CD14-positive monocyte (primary cell): ENCODE measurements around the gene VCPKMT. TPM values are rescaled to one million over a fixed set of nuclear protein-coding genes. Genes with fewer than 3 reads are reported as not detected.

Experiments
- DNase-seq, 3 donors: peaks; one replicate each; pipeline ENCODE4 v3.0.0-alpha.2; 2011 to 2022
- H2AFZ ChIP-seq: 2 replicates; pipeline ENCODE4 v1.6.0; 2012; ENCODE audit warnings: mild to moderate bottlenecking, low read depth, low read length, inconsistent platforms; ENCODE audit not compliant: insufficient read depth, poor library complexity, severe bottlenecking
- H3K27ac ChIP-seq, 2 donors: 1 replicate in 1 of 2; 2 replicates in 1 of 2; pipeline ENCODE4 v1.5.1; 2012 to 2013; ENCODE audit warnings: low read length in 2 of 2, control low read depth in 1 of 2, inconsistent platforms in 1 of 2, low read depth in 1 of 2, mild to moderate bottlenecking in 1 of 2
- H3K27me3 ChIP-seq, 2 donors: one replicate each; pipeline versions ENCODE4 v1.6.0 to v1.6.1; 2011 to 2013; ENCODE audit warnings: low read length in 2 of 2; ENCODE audit not compliant: control insufficient read depth in 2 of 2, insufficient read depth in 2 of 2
- H3K36me3 ChIP-seq, 2 donors: replicated peaks in 1 of 2; 1 replicate in 1 of 2; 2 replicates in 1 of 2; pipeline versions ENCODE4 v1.5.1 to v1.6.1; 2012 to 2013; ENCODE audit warnings: low read length in 2 of 2, control low read depth in 1 of 2, inconsistent platforms in 1 of 2, mild to moderate bottlenecking in 1 of 2; ENCODE audit not compliant: insufficient read depth in 2 of 2, control insufficient read depth in 1 of 2
- H3K4me1 ChIP-seq, 2 donors: 1 replicate in 1 of 2; 2 replicates in 1 of 2; pipeline versions ENCODE4 v1.5.1 to v1.6.1; 2012 to 2013; ENCODE audit warnings: low read length in 2 of 2, control low read depth in 1 of 2, inconsistent platforms in 1 of 2, mild to moderate bottlenecking in 1 of 2, moderate library complexity in 1 of 2; ENCODE audit not compliant: insufficient read depth in 2 of 2, control insufficient read depth in 1 of 2
- H3K4me2 ChIP-seq: replicated peaks from 2 replicates; pipeline ENCODE3; 2012; ENCODE audit warnings: low read length, moderate library complexity, mild to moderate bottlenecking; ENCODE audit not compliant: poor library complexity, severe bottlenecking; ENCODE audit errors: extremely low read depth
- H3K4me3 ChIP-seq, 3 experiments: fragments of 200-600 bp in 1 of 3; sonication (generic) in 1 of 3; replicated peaks in 1 of 3; 1 replicate in 2 of 3; 2 replicates in 1 of 3; pipeline ENCODE4 v1.5.1; 2011 to 2013; ENCODE audit warnings: low read length in 3 of 3, mild to moderate bottlenecking in 3 of 3, control low read depth in 2 of 3, low read depth in 2 of 3, inconsistent platforms in 1 of 3, moderate library complexity in 1 of 3
- H3K79me2 ChIP-seq: 2 replicates; pipeline ENCODE4 v1.6.0; 2012; ENCODE audit warnings: mild to moderate bottlenecking, control low read depth, inconsistent platforms, low read length, moderate library complexity; ENCODE audit not compliant: insufficient read depth
- H3K9ac ChIP-seq: 2 replicates; pipeline ENCODE4 v1.6.0; 2017; ENCODE audit warnings: low read length, mild to moderate bottlenecking; ENCODE audit not compliant: insufficient read depth, poor library complexity, severe bottlenecking
- H3K9me3 ChIP-seq, 2 donors: replicated peaks in 1 of 2; 1 replicate in 1 of 2; 2 replicates in 1 of 2; pipeline versions ENCODE4 v1.5.1 to v1.6.1; 2012 to 2013; ENCODE audit warnings: low read length in 2 of 2, control low read depth in 1 of 2; ENCODE audit not compliant: control insufficient read depth in 1 of 2, insufficient read depth in 1 of 2
- H4K20me1 ChIP-seq: 2 replicates; pipeline ENCODE4 v1.6.0; 2012; ENCODE audit warnings: mild to moderate bottlenecking, low read length, control low read depth, moderate library complexity; ENCODE audit not compliant: insufficient read depth
- H3K27ac Mint-ChIP-seq, 7 donors: one replicate each; pipeline ENCODE4 v1.8.0; 2020; ENCODE audit warnings: mild to moderate bottlenecking in 7 of 7, mixed read lengths in 7 of 7, moderate library complexity in 6 of 7, inconsistent platforms in 2 of 7
- H3K27me3 Mint-ChIP-seq, 3 donors: one replicate each; pipeline ENCODE4 v1.8.0; 2021 to 2022; ENCODE audit warnings: low read depth in 3 of 3, mild to moderate bottlenecking in 3 of 3, mixed read lengths in 3 of 3, moderate library complexity in 3 of 3, inconsistent platforms in 1 of 3
- H3K36me3 Mint-ChIP-seq, 2 donors: one replicate each; pipeline ENCODE4 v1.8.0; 2020; ENCODE audit warnings: mixed read lengths in 2 of 2, inconsistent platforms in 1 of 2, mild to moderate bottlenecking in 1 of 2
- H3K4me1 Mint-ChIP-seq: one replicate; pipeline ENCODE4 v1.8.0; 2020; ENCODE audit warnings: mild to moderate bottlenecking, mixed read lengths
- H3K4me3 Mint-ChIP-seq, 2 donors: one replicate each; pipeline ENCODE4 v1.8.0; 2020; ENCODE audit warnings: mild to moderate bottlenecking in 2 of 2, mixed read lengths in 2 of 2, moderate library complexity in 1 of 2
- H3K9me3 Mint-ChIP-seq, 7 donors: one replicate each; pipeline ENCODE4 v1.8.0; 2020 to 2022; ENCODE audit warnings: mixed read lengths in 7 of 7, mild to moderate bottlenecking in 6 of 7, moderate library complexity in 6 of 7, inconsistent platforms in 2 of 7
- WGBS: methylation state at CpG from one replicate; pipeline ENCODE4 v1.1.5; 2013; ENCODE audit warnings: missing lambda C conversion rate; ENCODE audit not compliant: insufficient coverage; 5-methylcytosine and 5-hydroxymethylcytosine counted together
- intact Hi-C, 2 donors: fragments of 100-400 bp; cut with micrococcal nuclease; formaldehyde crosslinking; loops; one replicate each; pipeline versions ENCODE4 v1.15.0 to v1.15.1; 2023
- polyA plus RNA-seq, 3 donors: library from polyadenylated mRNA; depleted of rRNA in 1 of 3; unstranded in 2 of 3; stranded (reverse) in 1 of 3; fragments of 300-500 nt in 2 of 3; fragments of >200 nt in 1 of 3; fragmentation: Illumina TruSeq in 2 of 3; gene quantifications; 1 replicate in 2 of 3; 2 replicates in 1 of 3; pipeline ENCODE4 v1.2.3, GENCODE V29; 2012 to 2021
- TF ChIP-seq, protein P1 (sequence below): fragments of 200-600 bp; IDR thresholded peaks from one replicate; pipeline ENCODE4 v1.8.0; 2022; ENCODE audit warnings: antibody characterized with exemption, mild to moderate bottlenecking

The VCPKMT gene
- polyA plus RNA-seq, 3 donors: 3.4 to 14.2 (median 3.5) TPM

DNA sequence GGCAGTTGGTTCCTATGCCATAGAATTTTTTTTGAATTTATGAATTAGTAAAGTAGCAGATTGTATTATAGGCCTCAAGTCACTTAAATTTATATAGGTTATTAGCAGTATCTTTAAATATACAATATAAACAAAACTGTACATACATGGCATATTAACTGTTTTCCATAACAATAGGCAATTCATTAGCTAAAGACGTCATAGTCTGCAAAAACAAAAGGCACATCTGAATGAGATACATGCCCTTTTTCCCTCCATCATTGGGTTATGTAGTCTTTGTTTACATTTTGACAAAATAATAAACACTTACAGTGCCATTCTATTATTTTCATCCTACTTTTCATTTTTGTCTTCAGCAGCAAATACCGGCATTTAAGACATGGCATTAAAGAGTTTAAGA, 1.1 kb upstream of the VCPKMT start:
- H3K9me3 Mint-ChIP-seq: no peaks in the 10 kb centered on the region
- Histone ChIP-seq H3K4me3 (no peak overlapping the region), H3K9me3 (no peaks in the 10 kb centered on the region), H3K9ac (no peak overlapping the region), H3K27ac (no peak overlapping the region), H3K79me2 (peaks cover 18% of the 10 kb centered on the region), H4K20me1 (no peaks in the 10 kb centered on the region), H3K4me1 (peaks cover 12 to 15% of the 10 kb centered on the region in 2 donors), H3K36me3 (peaks cover 30 to 67% of the 10 kb centered on the region in 2 donors), H2AFZ (no peak overlapping the region), H3K4me2 (no peak overlapping the region), H3K27me3 (no peaks in the 10 kb centered on the region)
- H3K27ac Mint-ChIP-seq: peak overlapping the region in 1 of 7 donors; percentile 33
- WGBS: no CpG with 5 or more reads among the region's 2 CpGs
- peaks cover 44 to 59% of the 10 kb centered on the region in 2 donors for H3K36me3 Mint-ChIP-seq
- TF ChIP-seq, protein P1, sequence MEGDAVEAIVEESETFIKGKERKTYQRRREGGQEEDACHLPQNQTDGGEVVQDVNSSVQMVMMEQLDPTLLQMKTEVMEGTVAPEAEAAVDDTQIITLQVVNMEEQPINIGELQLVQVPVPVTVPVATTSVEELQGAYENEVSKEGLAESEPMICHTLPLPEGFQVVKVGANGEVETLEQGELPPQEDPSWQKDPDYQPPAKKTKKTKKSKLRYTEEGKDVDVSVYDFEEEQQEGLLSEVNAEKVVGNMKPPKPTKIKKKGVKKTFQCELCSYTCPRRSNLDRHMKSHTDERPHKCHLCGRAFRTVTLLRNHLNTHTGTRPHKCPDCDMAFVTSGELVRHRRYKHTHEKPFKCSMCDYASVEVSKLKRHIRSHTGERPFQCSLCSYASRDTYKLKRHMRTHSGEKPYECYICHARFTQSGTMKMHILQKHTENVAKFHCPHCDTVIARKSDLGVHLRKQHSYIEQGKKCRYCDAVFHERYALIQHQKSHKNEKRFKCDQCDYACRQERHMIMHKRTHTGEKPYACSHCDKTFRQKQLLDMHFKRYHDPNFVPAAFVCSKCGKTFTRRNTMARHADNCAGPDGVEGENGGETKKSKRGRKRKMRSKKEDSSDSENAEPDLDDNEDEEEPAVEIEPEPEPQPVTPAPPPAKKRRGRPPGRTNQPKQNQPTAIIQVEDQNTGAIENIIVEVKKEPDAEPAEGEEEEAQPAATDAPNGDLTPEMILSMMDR: no peak
- no peaks in the 10 kb centered on the region for H3K27me3 Mint-ChIP-seq
- H3K4me3 Mint-ChIP-seq: no peak overlapping the region
- intact Hi-C loops: loop anchor here in 1 of 2 donors (5.0 kb wide), 1 partner anchor 255 kb away; no protein-coding TSS in a partner anchor
- peaks cover 6% of the 10 kb centered on the region for H3K4me1 Mint-ChIP-seq
- DNase-seq: no peak

DNA sequence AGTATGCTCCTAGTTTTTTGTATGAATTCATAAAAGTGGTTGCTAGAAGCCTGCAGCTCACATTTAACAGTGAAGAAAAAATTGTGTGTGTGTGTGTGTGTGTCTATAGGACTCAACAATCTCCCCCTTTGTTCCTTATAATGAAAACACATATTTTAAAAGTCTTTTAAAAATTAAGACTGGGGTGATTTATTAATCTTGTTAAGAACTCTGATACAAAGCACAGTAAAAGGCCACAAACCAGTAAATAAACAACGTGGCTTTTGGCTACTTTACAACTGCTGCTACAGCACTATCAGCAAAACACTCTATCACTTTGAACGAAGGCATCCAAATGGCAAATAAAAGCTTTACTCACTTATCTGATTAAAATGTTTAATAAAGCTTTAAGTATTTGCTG, 594 bp upstream of the VCPKMT start:
- Mint-ChIP-seq H3K4me1 (peaks cover 6% of the 10 kb centered on the region), H3K4me3 (peak overlapping the region; percentile 89 to 95), H3K9me3 (no peaks in the 10 kb centered on the region), H3K27me3 (no peaks in the 10 kb centered on the region), H3K27ac (peak overlapping the region; percentile 94 to 99 (median 97)), H3K36me3 (peaks cover 46 to 60% of the 10 kb centered on the region in 2 donors)
- Histone ChIP-seq H3K27me3 (no peaks in the 10 kb centered on the region), H3K9ac (peak overlapping the region; percentile 87), H3K4me2 (peak overlapping the region; percentile 89), H2AFZ (peak overlapping the region; percentile 91), H3K9me3 (no peaks in the 10 kb centered on the region), H3K4me1 (peaks cover 12 to 15% of the 10 kb centered on the region in 2 donors), H4K20me1 (no peaks in the 10 kb centered on the region), H3K27ac (peak overlapping the region; percentile 80 to 96), H3K79me2 (peaks cover 18% of the 10 kb centered on the region), H3K4me3 (peak overlapping the region; percentile 75 to 84 (median 82)), H3K36me3 (peaks cover 32 to 67% of the 10 kb centered on the region in 2 donors)
- TF ChIP-seq, protein P1: no peak
- DNase-seq: no peak
- no CpG with 5 or more reads among the region's 2 CpGs for WGBS
- intact Hi-C loops: loop anchor here in 1 of 2 donors (5.0 kb wide), 1 partner anchor 255 kb away; no protein-coding TSS in a partner anchor
